ENCODE data around the gene TPSAB1.
A peak's percentile ranks its signal among the peaks of the same experiment; 100 is the strongest.
"Not testable (repeated sequence)": the region's sequence is repeated elsewhere in the genome, so short reads cannot be mapped to it uniquely, and the experiment has no call there.

The TPSAB1 gene

GRCh38 chr16:1221628-1222552 lies 18.6 kb upstream of the TPSAB1 start:
- no peak for DNase-seq (ENCODE audit: extremely low spot score, insufficient read length, low read depth)
- FAIRE-seq, result no peak

DNA sequence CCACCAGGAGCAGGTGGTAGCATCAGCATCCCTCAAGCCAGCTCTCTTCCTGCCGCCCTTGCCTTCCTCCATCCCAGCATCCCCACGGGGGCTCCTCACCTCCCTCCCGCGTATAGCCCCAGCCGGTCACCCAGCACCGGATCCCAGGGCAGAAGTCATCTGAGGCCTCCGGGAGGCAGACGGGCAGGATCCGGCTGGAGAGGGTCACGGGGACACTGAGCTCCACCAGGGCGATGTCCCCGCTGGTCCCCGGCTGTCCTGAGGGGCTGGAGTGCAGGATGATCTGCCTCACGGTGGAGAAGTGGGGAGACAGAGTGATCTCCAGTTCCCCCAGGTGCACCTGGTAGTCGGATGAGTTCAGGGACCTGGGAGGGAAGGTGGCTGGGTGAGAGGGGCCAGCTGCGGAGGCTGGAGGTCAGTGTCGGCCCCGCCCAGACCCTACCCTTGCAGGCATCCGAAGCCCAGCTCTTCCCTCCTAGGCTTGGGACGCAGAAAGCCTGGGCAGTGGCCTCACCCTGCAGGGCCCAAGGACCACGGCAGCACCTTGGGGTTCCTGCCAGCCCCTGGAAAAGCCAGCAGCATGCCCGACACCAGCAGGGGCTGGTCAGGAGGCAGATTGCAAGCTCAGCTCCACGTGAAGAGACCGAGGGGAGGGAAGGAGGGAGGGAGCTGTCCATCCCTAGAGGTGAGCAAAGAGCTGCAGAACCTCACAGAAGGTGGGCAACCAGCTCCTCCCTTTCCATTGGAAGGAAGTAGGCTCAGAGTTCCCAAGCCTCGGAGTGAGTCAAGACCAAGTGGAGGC lies 17.8 kb upstream of the TPSAB1 start:
- FAIRE-seq (no peak), DNase-seq (ENCODE audit: extremely low spot score, insufficient read length, low read depth) (no peak)

DNA sequence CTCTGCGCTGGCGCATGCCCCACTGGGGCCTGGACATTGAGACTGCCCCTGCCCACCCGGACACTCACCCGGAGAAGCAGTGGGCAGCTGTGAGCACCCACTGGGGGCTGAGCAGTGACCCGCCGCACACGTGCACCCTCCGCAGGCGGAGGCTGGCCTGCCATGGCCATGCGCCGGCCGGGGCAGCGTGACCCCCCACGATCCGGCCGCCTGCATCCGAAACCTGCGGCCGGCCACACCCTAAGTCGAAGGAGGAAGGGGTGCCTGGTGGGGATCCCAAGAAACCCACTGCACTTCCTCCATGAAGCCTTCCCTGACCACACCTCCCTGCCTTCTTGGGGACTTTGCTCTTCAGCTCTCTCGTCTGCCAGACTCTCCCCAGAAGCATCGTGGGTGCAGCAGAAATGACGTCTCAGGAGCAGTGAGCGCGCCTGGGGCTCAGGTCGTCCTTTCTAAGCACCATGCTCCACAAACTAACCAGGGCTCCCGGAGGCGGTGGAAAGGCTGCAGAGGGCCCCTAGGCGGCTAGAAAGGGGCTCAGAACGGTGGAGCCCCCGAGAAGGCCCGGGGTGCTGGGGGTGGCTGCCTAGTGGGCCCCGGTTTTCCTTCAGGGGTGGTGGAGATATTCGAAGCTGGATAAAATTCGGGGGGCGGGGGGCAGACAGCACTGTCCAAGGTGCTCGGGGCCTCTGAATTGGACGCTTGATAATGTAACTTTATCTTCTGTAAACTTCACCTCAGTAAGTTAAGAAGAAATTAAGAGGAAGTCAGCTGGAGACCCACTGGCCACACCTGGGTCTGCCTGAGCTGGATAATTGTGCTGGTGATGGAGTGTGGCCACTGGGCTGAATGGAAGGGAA lies 16.9 kb upstream of the TPSAB1 start:
- DNase-seq (ENCODE audit: extremely low spot score, insufficient read length, low read depth) (no peak), FAIRE-seq (no peak)

GRCh38 chr16:1224558-1224957 lies 15.9 kb upstream of the TPSAB1 start:
- FAIRE-seq, result no peak
- no peak for DNase-seq (ENCODE audit: extremely low spot score, insufficient read length, low read depth)

GRCh38 chr16:1225051-1225451 lies 15.5 kb upstream of the TPSAB1 start, which contains the start of gene TPSG1:
TPSG1 (minus strand) TSS chr16:1225268; CDS start chr16:1225252, 16 bp downstream.
- FAIRE-seq, result no peak
- no peak for DNase-seq (ENCODE audit: extremely low spot score, insufficient read length, low read depth)

GRCh38 chr16:1225728-1226311 lies 14.7 kb upstream of the TPSAB1 start:
- not testable (repeated sequence) for DNase-seq (ENCODE audit: extremely low spot score, insufficient read length, low read depth); FAIRE-seq

GRCh38 chr16:1226692-1227091 lies 13.8 kb upstream of the TPSAB1 start:
- not testable (repeated sequence) for DNase-seq (ENCODE audit: extremely low spot score, insufficient read length, low read depth); FAIRE-seq

DNA sequence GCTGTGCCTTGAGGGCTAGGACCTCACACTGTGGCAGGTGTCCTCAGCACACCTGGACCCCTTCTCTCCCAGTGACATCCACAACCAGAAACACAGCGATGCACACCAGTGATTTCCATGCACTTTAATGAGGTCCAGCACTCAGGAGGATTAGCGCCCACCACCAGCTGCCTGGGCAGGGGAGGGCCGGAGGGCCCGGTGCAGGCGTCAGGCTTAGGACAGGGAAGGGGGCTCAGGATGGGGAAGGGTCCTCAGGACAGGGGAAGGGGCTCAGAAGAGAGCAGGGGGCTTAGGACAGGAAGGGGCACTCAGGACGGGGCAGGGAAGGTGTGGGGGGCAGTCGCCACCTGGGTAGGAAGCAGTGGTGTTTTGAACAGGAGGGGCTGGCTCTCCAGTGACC lies 12.3 kb upstream of the TPSAB1 start:
- not testable (repeated sequence) for DNase-seq (ENCODE audit: extremely low spot score, insufficient read length, low read depth); FAIRE-seq

- FAIRE-seq, result not testable (repeated sequence)
These were observed 11.0 kb upstream of the TPSAB1 start for GRCh38 chr16:1229476-1229875.

DNA sequence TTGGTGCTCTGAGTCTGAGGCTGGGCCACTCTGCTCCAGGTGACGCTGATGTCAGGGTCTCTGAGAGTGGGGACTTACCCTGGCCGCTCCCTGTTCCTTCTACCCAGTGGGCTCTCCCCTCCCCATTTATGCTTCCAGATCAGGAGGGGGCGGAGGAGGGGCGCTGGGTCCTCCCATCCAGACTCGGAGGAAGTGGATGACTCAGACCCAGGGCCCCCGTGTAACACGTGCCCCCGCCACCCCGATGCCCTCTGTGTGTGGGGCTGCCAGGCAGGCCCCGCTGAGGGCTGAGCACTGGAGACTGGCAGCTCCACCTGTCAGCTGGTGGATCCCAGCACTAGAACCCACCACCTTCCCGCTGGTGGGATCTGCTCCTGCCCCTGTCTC lies 10.4 kb upstream of the TPSAB1 start, which contains the start of gene TPSB2:
TPSB2 (minus strand) TSS at position 101 of the 387 bp plus-strand sequence. CDS start 233 bp downstream, outside the sequence.
- not testable (repeated sequence) for DNase-seq (ENCODE audit: extremely low spot score, insufficient read length, low read depth); FAIRE-seq

More at GRCh38 chr16:1229476-1229875, 11.0 kb upstream of the TPSAB1 start:
- not testable (repeated sequence) for DNase-seq (ENCODE audit: extremely low spot score, insufficient read length, low read depth)

DNA sequence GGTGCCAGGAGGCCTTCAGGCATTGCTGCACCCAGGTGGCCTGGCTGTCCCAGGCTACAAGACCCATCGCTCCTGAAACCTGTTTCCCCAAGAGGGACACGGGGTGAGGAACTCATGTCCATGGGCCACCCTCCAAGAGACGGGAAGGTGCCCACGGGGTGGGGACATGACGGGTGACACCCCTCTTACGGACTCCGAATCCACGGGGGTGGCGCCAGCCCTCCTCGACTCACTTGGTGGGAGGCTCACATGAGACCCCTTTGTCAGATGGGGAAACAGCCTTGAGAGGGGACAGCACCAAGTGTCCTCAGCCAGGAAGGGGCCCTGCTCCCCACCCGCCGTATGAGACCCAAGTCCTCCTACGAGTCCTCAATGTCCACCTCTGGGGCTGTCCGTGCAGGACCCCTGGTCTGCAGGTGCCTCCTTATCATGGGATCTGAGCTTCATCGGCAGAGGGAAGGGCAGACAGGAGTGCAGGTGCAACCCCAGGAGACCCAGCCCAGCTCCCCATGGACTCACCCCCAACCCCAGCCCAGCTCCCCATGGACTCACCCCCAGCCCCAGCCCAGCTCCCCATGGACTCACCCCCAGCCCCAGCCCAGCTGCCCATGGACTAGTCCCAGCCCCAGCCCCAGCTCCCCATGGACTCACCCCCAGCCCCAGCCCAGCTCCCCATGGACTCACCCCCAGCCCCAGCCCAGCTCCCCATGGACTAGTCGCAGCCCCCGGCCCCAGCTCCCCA lies 9.9 kb upstream of the TPSAB1 start:
- not testable (repeated sequence) for FAIRE-seq; DNase-seq (ENCODE audit: extremely low spot score, insufficient read length, low read depth)

- FAIRE-seq; DNase-seq (ENCODE audit: extremely low spot score, insufficient read length, low read depth): not testable (repeated sequence)
These were observed 9.2 kb upstream of the TPSAB1 start for GRCh38 chr16:1231301-1231700.

GRCh38 chr16:1232049-1232748 lies 8.3 kb upstream of the TPSAB1 start:
- FAIRE-seq; DNase-seq (ENCODE audit: extremely low spot score, insufficient read length, low read depth): not testable (repeated sequence)

GRCh38 chr16:1236659-1237058 lies 3.8 kb upstream of the TPSAB1 start:
- peak; percentile 89 for FAIRE-seq
- DNase-seq (ENCODE audit: extremely low spot score, insufficient read length, low read depth), result not testable (repeated sequence)

DNA sequence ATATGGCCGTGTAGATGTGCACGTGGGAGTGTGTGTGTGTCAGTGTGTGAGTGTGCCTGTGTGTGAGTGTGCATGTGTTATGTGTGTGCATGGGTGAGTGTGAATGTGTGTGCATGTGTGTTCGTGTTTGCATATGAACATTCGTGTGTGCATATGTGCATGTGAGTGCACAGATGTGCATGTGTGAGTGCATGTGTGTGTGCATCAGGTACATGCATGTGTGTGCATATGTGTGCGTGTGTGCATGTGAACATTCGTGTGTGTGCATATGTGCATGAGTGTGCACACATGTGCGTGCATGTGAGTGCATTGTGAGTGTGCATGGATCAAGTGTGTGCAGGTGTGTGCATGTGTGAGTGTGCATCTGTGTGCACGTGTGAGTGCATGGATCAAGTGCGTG lies 2.5 kb upstream of the TPSAB1 start:
- FAIRE-seq, result no peak
- no peak for DNase-seq (ENCODE audit: extremely low spot score, insufficient read length, low read depth)

- DNase-seq (ENCODE audit: extremely low spot score, insufficient read length, low read depth); FAIRE-seq: not testable (repeated sequence)
These were observed 1.6 kb upstream of the TPSAB1 start for GRCh38 chr16:1238909-1239308.

DNA sequence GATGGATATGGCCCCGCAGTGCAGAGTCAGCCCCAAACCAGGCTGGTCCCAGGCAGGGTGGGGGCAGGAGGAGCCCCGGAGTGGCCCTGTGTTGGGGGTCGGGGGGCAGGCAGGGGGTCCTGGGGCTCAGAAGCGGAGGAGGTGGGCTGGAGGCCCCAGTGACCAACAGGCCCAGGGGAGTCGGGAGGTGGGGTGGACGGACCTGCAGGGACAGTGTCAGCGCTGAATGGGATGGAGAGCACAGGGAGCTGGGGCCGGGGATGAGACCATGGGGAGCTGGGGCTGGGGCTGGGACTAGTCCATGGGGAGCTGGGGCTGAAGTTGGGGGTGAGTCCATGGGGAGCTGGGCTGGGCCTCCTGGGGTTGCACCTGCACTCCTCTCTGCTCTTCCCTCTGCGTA lies 930 bp upstream of the TPSAB1 start:
- not testable (repeated sequence) for FAIRE-seq; DNase-seq (ENCODE audit: extremely low spot score, insufficient read length, low read depth)

GRCh38 chr16:1241081-1241480 lies 576 bp downstream of the TPSAB1 start:
- not testable (repeated sequence) for DNase-seq (ENCODE audit: extremely low spot score, insufficient read length, low read depth); FAIRE-seq

Data from GM18507 (cell line).